ENCODE measurements around the gene CREB3L2. TPM values are rescaled to one million over a fixed set of nuclear protein-coding genes. Genes with fewer than 3 reads are reported as not detected.
"Not testable (repeated sequence)": the region's sequence is repeated elsewhere in the genome, so short reads cannot be mapped to it uniquely, and the experiment has no call there.

The CREB3L2 gene
- total RNA-seq, 2 experiments from 2014 or later, result 23.7 to 27.2 TPM

GRCh38 chr7:137976232-137976631 lies 25.7 kb downstream of the CREB3L2 start:
- ChIA-PET POLR2A (no interaction called here), CTCF (no interaction called here)

GRCh38 chr7:137975768-137976167 lies 26.1 kb downstream of the CREB3L2 start:
- ChIA-PET CTCF (no interaction called here), POLR2A (no interaction called here)

GRCh38 chr7:137975221-137975620 lies 26.7 kb downstream of the CREB3L2 start:
- ChIA-PET CTCF (no interaction called here), POLR2A (no interaction called here)

- CTCF ChIA-PET, result no interaction called here
- POLR2A ChIA-PET, result no interaction called here
These were observed 27.1 kb downstream of the CREB3L2 start for GRCh38 chr7:137974766-137975165.

- ChIA-PET POLR2A (no interaction called here), CTCF (no interaction called here)
These were observed 31.5 kb downstream of the CREB3L2 start for GRCh38 chr7:137970253-137970975.

- ChIA-PET POLR2A (no interaction called here), CTCF (no interaction called here)
These were observed 32.1 kb downstream of the CREB3L2 start for GRCh38 chr7:137969828-137970227.

GRCh38 chr7:137968890-137969289 lies 33.0 kb downstream of the CREB3L2 start:
- POLR2A ChIA-PET, result no interaction called here

GRCh38 chr7:137968339-137968738 lies 33.5 kb downstream of the CREB3L2 start:
- CTCF ChIA-PET, POLR2A ChIA-PET: not testable (repeated sequence)

More at GRCh38 chr7:137968890-137969289, 33.0 kb downstream of the CREB3L2 start:
- CTCF ChIA-PET, result interaction anchor here (0.9 kb wide), 1 partner anchor 27 kb away, joined by 4 read pairs; no protein-coding TSS in a partner anchor

GRCh38 chr7:137967143-137968018 lies 34.5 kb downstream of the CREB3L2 start:
- ChIA-PET POLR2A (no interaction called here), CTCF (interaction anchor here (0.7 to 1.3 kb wide), 2 partner anchors 32 to 34 kb away, joined by 3 to 4 read pairs; partner anchors contain the start of gene CREB3L2)

- ChIA-PET POLR2A (no interaction called here), CTCF (interaction anchor here (0.7 to 1.3 kb wide), 2 partner anchors 33 to 35 kb away, joined by 3 to 4 read pairs; partner anchors contain the start of gene CREB3L2)
These were observed 35.2 kb downstream of the CREB3L2 start for GRCh38 chr7:137966641-137967142.

GRCh38 chr7:137965942-137966640 lies 35.8 kb downstream of the CREB3L2 start:
- ChIA-PET POLR2A (no interaction called here), CTCF (interaction anchor here (1.3 kb wide), 1 partner anchor 36 kb away, joined by 3 read pairs; the partner anchor contains the start of gene CREB3L2)

GRCh38 chr7:137964824-137965545 lies 36.9 kb downstream of the CREB3L2 start:
- CTCF ChIA-PET, result no interaction called here
- POLR2A ChIA-PET, result no interaction called here

- CTCF ChIA-PET, result interaction anchor here (0.7 kb wide), 1 partner anchor 46 kb away, joined by 4 read pairs; no protein-coding TSS in a partner anchor
- POLR2A ChIA-PET, result no interaction called here
These were observed 38.9 kb downstream of the CREB3L2 start for GRCh38 chr7:137962875-137963507.

- POLR2A ChIA-PET, result no interaction called here
- CTCF ChIA-PET, result no interaction called here
These were observed 39.4 kb downstream of the CREB3L2 start for GRCh38 chr7:137962491-137962874.

- ChIA-PET POLR2A (no interaction called here), CTCF (no interaction called here)
These were observed 40.4 kb downstream of the CREB3L2 start for GRCh38 chr7:137961200-137962177.

- POLR2A ChIA-PET, result no interaction called here
- CTCF ChIA-PET, result no interaction called here
These were observed 41.9 kb downstream of the CREB3L2 start for GRCh38 chr7:137960020-137960419.

- ChIA-PET POLR2A (no interaction called here), CTCF (no interaction called here)
These were observed 43.1 kb downstream of the CREB3L2 start for GRCh38 chr7:137958470-137959431.
